ENCODE measurements around the gene BARX1. TPM values are rescaled to one million over a fixed set of nuclear protein-coding genes. Genes with fewer than 3 reads are reported as not detected.

The BARX1 gene
- total and polyA plus RNA-seq, 9 donors, result 0.07 TPM; not detected in 8

DNA sequence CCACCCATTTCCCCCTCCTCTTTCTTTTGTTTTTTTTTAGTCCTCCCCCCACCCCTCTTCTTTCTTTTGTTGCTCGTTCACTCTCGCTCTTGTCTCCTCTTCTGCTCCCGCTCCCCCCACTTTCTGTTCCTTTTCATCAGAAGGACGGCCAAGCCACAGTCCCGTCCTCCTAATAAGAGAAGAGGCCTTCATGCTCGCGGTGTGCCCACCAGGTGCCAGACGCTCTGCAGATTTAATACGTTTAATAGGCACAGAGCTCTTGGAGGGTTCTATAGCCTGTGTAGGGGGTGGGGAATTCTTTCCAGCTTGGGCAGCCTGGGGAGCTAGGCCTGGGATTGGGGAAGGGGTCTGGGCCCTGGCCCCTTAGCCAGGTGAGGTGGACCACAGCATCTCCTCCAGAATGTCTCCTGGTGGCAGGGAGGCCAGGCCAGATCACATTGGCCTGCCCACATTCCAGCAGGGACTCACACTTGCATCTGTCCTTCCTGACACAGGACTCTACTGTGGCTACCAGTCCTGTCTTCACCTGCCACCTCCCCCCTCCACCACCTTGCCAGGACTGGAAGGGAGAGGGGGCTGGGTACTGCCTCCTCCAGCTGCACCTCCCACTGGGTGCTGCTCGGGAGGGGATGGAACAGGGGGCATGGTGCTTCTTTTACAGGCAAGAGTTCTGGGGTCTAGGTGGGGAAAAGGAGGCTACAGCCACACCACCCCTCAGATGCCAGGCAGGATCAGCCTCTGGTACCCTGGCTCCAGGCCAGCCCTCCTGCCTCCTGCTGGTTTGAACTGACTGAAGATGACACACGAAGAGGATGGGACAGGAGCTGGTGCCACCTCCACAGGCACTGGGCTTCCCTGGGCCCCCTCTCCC, 6.1 kb upstream of the BARX1 start:
- no peak overlapping the region for H3K27ac ChIP-seq
- H3K4me1 ChIP-seq (ENCODE audit: insufficient read depth), result peaks cover 3% of the 10 kb centered on the region
- no peak overlapping the region for H3K4me3 ChIP-seq
- WGBS, 3 donors, result 39 to 57% (median 50%) methylated on average over 11 of the region's 11 CpGs
- no peaks in the 10 kb centered on the region for H3K27me3 ChIP-seq
- no peak for TF ChIP-seq EP300 (IDR thresholded peaks at IDR 0.05)
- TF ChIP-seq POLR2A (IDR thresholded peaks at IDR 0.05), result no peak
- TF ChIP-seq, protein P1, sequence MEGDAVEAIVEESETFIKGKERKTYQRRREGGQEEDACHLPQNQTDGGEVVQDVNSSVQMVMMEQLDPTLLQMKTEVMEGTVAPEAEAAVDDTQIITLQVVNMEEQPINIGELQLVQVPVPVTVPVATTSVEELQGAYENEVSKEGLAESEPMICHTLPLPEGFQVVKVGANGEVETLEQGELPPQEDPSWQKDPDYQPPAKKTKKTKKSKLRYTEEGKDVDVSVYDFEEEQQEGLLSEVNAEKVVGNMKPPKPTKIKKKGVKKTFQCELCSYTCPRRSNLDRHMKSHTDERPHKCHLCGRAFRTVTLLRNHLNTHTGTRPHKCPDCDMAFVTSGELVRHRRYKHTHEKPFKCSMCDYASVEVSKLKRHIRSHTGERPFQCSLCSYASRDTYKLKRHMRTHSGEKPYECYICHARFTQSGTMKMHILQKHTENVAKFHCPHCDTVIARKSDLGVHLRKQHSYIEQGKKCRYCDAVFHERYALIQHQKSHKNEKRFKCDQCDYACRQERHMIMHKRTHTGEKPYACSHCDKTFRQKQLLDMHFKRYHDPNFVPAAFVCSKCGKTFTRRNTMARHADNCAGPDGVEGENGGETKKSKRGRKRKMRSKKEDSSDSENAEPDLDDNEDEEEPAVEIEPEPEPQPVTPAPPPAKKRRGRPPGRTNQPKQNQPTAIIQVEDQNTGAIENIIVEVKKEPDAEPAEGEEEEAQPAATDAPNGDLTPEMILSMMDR (IDR thresholded peaks at IDR 0.05), result no peak
- H3K36me3 ChIP-seq, result no peaks in the 10 kb centered on the region
- DNase-seq, result peak in 1 of 5 donors; percentile 25
- H3K9me3 ChIP-seq, result no peaks in the 10 kb centered on the region
- intact Hi-C loops (cut with DNase I), result loop anchor here in 2 of 4 donors (5.0 to 10.0 kb wide), 3 partner anchors 276 to 796 kb away; no protein-coding TSS in a partner anchor

DNA sequence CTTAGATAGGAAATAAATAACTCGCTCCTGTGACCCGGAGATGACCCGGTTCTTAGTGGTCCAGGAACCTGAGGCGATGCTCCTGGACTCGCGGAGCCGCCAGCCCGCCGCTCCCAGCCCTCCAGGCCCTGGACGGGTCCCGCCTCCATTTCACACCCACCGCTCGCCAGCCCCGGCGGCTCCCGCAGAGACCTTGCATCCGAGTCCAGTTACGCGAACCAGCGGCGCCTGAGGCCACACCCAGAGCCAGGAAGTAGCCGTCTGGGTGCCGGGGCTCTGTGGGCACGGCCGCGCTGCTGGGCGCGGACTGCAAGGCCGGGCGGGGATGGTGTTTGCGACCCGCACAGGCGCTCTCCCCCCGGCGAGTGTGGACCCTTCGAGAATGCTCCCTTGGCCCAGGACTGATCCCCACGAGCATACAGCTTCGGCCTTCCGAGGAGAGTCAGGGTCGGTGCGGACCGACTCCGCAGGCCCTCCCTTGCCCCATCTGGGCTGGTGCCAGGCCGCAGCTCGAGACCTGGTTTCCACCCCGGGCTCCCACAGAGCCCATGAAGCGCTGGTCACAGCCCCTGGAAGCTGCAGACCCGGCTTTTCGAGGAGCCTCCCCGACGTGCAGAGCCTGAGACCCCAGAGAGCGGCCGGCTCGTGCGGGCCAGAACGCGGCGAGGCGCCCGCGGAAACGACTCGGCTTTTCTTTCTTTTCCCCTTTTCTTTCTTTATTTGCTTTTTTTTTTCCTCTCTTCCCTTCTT, 5.2 kb upstream of the BARX1 start:
- Histone ChIP-seq H3K9me3 (no peaks in the 10 kb centered on the region), H3K4me1 (ENCODE audit: insufficient read depth) (peaks cover 3% of the 10 kb centered on the region), H3K27ac (no peak overlapping the region), H3K4me3 (no peak overlapping the region), H3K27me3 (no peaks in the 10 kb centered on the region), H3K36me3 (no peaks in the 10 kb centered on the region)
- intact Hi-C loops (cut with DNase I), result loop anchor here in 2 of 4 donors (5.0 to 10.0 kb wide), 3 partner anchors 276 to 796 kb away; no protein-coding TSS in a partner anchor
- WGBS, 3 donors, result 11 to 15% (median 11%) methylated on average over 55 to 63 of the region's 63 CpGs
- peak in 1 of 5 donors; percentile 28 for DNase-seq
- TF ChIP-seq, protein P1 (IDR thresholded peaks at IDR 0.05), result no peak
- TF ChIP-seq POLR2A (IDR thresholded peaks at IDR 0.05) (no peak), EP300 (IDR thresholded peaks at IDR 0.05) (no peak)

DNA sequence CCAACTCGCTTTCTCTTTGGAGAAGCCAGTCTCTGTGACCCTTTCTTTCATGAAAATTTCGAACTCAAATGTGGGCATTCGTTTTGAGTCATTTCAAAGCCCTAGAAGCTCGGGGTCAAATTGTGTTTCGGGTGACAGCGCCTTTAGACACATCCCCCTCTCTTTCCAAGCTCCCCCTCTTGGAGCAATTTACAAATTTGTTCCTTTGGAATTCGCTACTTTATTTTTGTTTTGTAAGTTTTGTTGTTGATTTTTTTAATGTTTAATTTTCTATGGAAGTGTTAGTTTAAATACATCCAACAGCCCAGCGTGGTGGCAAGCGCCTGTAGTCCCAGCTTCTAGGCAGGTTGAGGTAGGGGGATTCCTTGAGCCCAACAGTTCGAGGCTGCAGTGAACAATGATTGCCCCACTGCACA, 4.6 kb upstream of the BARX1 start:
- 19 to 23% (median 21%) methylated on average over 10 of the region's 10 CpGs for WGBS, 3 donors
- Histone ChIP-seq H3K27me3 (no peaks in the 10 kb centered on the region), H3K9me3 (no peaks in the 10 kb centered on the region), H3K36me3 (no peaks in the 10 kb centered on the region), H3K4me1 (ENCODE audit: insufficient read depth) (peaks cover 3% of the 10 kb centered on the region), H3K27ac (no peak overlapping the region), H3K4me3 (no peak overlapping the region)
- intact Hi-C loops (cut with DNase I), result loop anchor here in 2 of 4 donors (5.0 to 10.0 kb wide), 3 partner anchors 275 to 795 kb away; no protein-coding TSS in a partner anchor
- TF ChIP-seq EP300 (IDR thresholded peaks at IDR 0.05) (no peak), POLR2A (IDR thresholded peaks at IDR 0.05) (no peak)
- TF ChIP-seq, protein P1 (IDR thresholded peaks at IDR 0.05), result no peak
- DNase-seq, result no peak

DNA sequence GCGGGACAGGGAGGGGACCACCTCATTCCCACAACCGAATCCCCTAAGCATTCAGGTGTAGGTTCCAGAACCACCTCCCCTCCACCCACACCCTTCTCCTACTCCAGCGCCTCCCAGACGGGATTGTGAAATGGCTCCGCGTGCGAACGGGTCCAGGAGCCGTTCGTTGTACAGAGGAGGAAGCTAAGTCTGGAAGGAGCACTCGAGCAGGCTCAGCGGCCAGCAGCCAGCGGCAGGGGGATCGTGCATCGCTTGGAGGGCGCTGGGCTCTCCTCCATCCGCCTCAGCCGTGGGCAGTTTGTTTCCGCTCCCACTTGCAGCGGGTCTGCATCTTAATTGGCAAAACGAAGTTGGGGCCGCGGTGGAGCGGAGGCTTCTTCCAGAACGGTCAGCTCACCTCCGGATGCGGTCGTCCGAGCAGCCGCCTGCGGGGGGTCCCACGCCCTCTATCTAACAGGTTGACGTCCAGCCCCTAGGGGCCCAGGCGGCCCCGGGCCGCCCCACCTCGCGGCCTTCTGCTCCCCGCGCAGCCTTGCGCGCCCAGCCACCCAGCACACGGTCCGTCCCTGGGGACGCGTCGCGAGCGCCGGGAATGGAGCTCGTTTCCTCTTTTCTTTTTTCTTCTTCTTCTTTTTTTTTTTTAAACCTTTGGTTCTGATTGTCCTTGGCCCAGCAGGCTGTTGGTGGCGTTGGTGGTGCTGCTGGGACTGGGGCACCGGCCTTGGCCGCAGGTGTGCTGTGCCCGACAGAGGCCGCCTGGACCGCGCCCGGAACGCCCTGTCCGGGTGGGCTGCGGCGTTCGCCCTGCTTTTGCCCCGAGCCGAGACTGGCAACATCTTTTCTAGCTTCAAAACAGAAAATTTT, 3.9 kb upstream of the BARX1 start:
- Histone ChIP-seq H3K27me3 (peaks cover 3% of the 10 kb centered on the region), H3K4me1 (ENCODE audit: insufficient read depth) (peaks cover 3% of the 10 kb centered on the region), H3K9me3 (no peaks in the 10 kb centered on the region), H3K27ac (no peak overlapping the region), H3K36me3 (no peaks in the 10 kb centered on the region), H3K4me3 (no peak overlapping the region)
- peak in 1 of 5 donors; percentile 28 for DNase-seq
- intact Hi-C loops (cut with DNase I), result no loop called here
- WGBS, 3 donors, result 5 to 7% (median 6%) methylated on average over 66 of the region's 66 CpGs
- TF ChIP-seq POLR2A (IDR thresholded peaks at IDR 0.05), result no peak
- TF ChIP-seq EP300 (IDR thresholded peaks at IDR 0.05), result no peak
- TF ChIP-seq, protein P1 (IDR thresholded peaks at IDR 0.05), result no peak

Data from ovary (tissue), 9 donors.